ENCODE measurements around the gene PLD6. TPM values are rescaled to one million over a fixed set of nuclear protein-coding genes. Genes with fewer than 3 reads are reported as not detected.

PLD6 gene
- total RNA-seq, 1 experiment from 2014 or later: 2.9 TPM

DNA sequence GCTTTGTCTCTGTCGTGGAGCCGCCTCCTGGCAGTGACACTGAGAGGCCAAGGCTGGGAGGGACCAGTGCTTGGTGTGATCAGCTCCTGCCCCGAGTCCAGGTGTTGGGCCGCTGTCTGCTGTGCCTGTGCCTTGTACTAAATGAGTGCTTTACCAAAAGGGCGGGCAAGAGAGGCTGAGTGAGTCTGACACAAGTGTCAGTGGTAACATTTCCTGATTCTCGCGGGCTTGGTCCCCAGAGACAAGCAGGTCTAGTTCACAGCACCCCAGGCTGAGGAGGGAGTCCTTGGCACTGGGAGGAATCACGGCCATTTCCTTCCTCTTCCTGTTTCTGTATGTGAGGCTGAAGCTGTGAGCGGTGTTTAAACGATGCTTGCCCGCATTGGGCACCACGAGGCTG, 30.2 kb downstream of the PLD6 start:
- BruUV-seq (replicated peaks): no TSS peak
- intact Hi-C loops (cut with micrococcal nuclease; ENCODE audit: unreplicated experiment): no loop called here

GRCh38 chr17:17175340-17175739, 30.8 kb downstream of the PLD6 start:
- intact Hi-C loops (cut with micrococcal nuclease; ENCODE audit: unreplicated experiment): no loop called here
- Mint-ChIP-seq H3K4me3 (ENCODE audit: low read depth, unreplicated experiment) (no peak overlapping the region), H3K36me3 (ENCODE audit: insufficient read depth, unreplicated experiment) (peaks cover 71% of the 10 kb centered on the region), H3K9me3 (ENCODE audit: low read depth, unreplicated experiment) (no peaks in the 10 kb centered on the region), H3K4me1 (ENCODE audit: low read depth, unreplicated experiment) (no peaks in the 10 kb centered on the region), H3K27me3 (ENCODE audit: unreplicated experiment) (no peaks in the 10 kb centered on the region), H3K27ac (ENCODE audit: unreplicated experiment) (no peak overlapping the region)
- CTCF ChIA-PET: no interaction called here
- DNase-seq: no peak
- BruUV-seq (replicated peaks): no TSS peak
- TF ChIP-seq, protein P1, sequence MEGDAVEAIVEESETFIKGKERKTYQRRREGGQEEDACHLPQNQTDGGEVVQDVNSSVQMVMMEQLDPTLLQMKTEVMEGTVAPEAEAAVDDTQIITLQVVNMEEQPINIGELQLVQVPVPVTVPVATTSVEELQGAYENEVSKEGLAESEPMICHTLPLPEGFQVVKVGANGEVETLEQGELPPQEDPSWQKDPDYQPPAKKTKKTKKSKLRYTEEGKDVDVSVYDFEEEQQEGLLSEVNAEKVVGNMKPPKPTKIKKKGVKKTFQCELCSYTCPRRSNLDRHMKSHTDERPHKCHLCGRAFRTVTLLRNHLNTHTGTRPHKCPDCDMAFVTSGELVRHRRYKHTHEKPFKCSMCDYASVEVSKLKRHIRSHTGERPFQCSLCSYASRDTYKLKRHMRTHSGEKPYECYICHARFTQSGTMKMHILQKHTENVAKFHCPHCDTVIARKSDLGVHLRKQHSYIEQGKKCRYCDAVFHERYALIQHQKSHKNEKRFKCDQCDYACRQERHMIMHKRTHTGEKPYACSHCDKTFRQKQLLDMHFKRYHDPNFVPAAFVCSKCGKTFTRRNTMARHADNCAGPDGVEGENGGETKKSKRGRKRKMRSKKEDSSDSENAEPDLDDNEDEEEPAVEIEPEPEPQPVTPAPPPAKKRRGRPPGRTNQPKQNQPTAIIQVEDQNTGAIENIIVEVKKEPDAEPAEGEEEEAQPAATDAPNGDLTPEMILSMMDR (IDR thresholded peaks at IDR 0.05; ENCODE audit: unreplicated experiment): no peak

More for the DNA sequence above, 30.2 kb downstream of the PLD6 start:
- Mint-ChIP-seq H3K27ac (ENCODE audit: unreplicated experiment) (no peak overlapping the region), H3K27me3 (ENCODE audit: unreplicated experiment) (no peaks in the 10 kb centered on the region), H3K4me1 (ENCODE audit: low read depth, unreplicated experiment) (no peaks in the 10 kb centered on the region), H3K36me3 (ENCODE audit: insufficient read depth, unreplicated experiment) (peaks cover 77% of the 10 kb centered on the region), H3K4me3 (ENCODE audit: low read depth, unreplicated experiment) (no peak overlapping the region), H3K9me3 (ENCODE audit: low read depth, unreplicated experiment) (no peaks in the 10 kb centered on the region)
- CTCF ChIA-PET: no interaction called here
- TF ChIP-seq, protein P1 (IDR thresholded peaks at IDR 0.05; ENCODE audit: unreplicated experiment): no peak
- DNase-seq: no peak

DNA sequence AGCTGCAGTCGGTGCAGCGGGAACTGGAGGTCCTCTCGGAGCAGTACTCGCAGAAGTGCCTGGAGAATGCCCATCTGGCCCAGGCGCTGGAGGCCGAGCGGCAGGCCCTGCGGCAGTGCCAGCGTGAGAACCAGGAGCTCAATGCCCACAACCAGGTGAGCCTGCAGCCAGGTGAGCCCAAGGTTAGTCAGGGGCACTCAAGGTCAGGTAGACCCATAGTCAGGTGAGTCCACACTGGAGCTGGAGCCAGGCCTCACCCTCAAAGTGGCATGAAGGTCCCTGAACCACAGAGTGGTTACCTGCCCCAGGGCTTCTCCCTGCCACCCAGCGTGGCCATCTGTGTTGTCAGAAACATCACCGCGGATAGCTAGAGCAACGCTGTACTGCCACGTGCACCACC, 32.2 kb downstream of the PLD6 start:
- H3K27ac Mint-ChIP-seq (ENCODE audit: unreplicated experiment): no peak overlapping the region
- H3K4me3 Mint-ChIP-seq (ENCODE audit: low read depth, unreplicated experiment): no peak overlapping the region
- H3K4me1 Mint-ChIP-seq (ENCODE audit: low read depth, unreplicated experiment): no peaks in the 10 kb centered on the region
- H3K36me3 Mint-ChIP-seq (ENCODE audit: insufficient read depth, unreplicated experiment): peaks cover 63% of the 10 kb centered on the region
- no TSS peak for BruUV-seq (replicated peaks)
- TF ChIP-seq, protein P1 (IDR thresholded peaks at IDR 0.05; ENCODE audit: unreplicated experiment): no peak
- H3K27me3 Mint-ChIP-seq (ENCODE audit: unreplicated experiment): no peaks in the 10 kb centered on the region
- CTCF ChIA-PET: interaction anchor here (0.7 kb wide), 1 partner anchor 8 kb away, joined by 4 read pairs; no protein-coding TSS in a partner anchor
- no peak for DNase-seq
- H3K9me3 Mint-ChIP-seq (ENCODE audit: low read depth, unreplicated experiment): no peaks in the 10 kb centered on the region
- intact Hi-C loops (cut with micrococcal nuclease; ENCODE audit: unreplicated experiment): no loop called here

DNA sequence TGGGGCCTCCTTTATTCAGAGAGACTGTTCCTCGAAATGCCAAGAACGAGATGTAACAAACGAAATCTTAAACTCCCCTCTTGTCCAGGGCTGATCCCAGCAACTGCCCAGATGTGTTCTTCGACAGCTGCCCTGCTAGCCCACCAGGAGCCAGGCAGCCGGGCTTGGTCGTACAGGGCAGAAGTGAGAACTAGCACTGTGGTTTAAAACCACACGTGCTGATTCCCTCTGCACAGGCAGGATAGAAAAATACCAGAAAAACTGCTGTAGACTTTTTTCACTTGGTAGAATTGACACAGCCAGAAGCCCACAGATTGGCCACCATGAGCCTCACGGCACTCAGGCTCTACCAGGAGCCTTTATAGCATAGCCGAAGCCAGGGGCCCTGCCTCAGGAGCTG, 33.1 kb downstream of the PLD6 start:
- no peak overlapping the region for H3K27ac Mint-ChIP-seq (ENCODE audit: unreplicated experiment)
- intact Hi-C loops (cut with micrococcal nuclease; ENCODE audit: unreplicated experiment): no loop called here
- TF ChIP-seq, protein P1 (IDR thresholded peaks at IDR 0.05; ENCODE audit: unreplicated experiment): no peak
- no peaks in the 10 kb centered on the region for H3K9me3 Mint-ChIP-seq (ENCODE audit: low read depth, unreplicated experiment)
- H3K4me3 Mint-ChIP-seq (ENCODE audit: low read depth, unreplicated experiment): no peak overlapping the region
- no peaks in the 10 kb centered on the region for H3K4me1 Mint-ChIP-seq (ENCODE audit: low read depth, unreplicated experiment)
- H3K27me3 Mint-ChIP-seq (ENCODE audit: unreplicated experiment): no peaks in the 10 kb centered on the region
- DNase-seq: no peak
- no TSS peak for BruUV-seq (replicated peaks)
- CTCF ChIA-PET: no interaction called here
- peaks cover 66% of the 10 kb centered on the region for H3K36me3 Mint-ChIP-seq (ENCODE audit: insufficient read depth, unreplicated experiment)
